Activated naive CD4-positive, alpha-beta T cell treated with anti-CD3 and anti-CD28 coated beads for 36 hours (primary cell): ENCODE measurements around the gene RNF215. TPM values are rescaled to one million over a fixed set of nuclear protein-coding genes. Genes with fewer than 3 reads are reported as not detected.

Source experiments
- CTCF ChIA-PET: fragments of 350-600 bp; sonication (Branson Sonifier 250); formaldehyde crosslinking; loops from one replicate; lab custom pipeline; 2021; ENCODE audit warnings: antibody characterized with exemption; lab: Charles Lee
- DNase-seq: peaks from one replicate; pipeline ENCODE4 v3.0.0-alpha.2; 2020
- H3K27ac Mint-ChIP-seq: one replicate; pipeline ENCODE4 v1.8.0; 2021; ENCODE audit warnings: mild to moderate bottlenecking, mixed read lengths
- H3K27me3 Mint-ChIP-seq: one replicate; pipeline ENCODE4 v1.8.0; 2021; ENCODE audit warnings: low read depth, mixed read lengths
- H3K36me3 Mint-ChIP-seq: one replicate; pipeline ENCODE4 v1.8.0; 2021; ENCODE audit warnings: low read depth, mixed read lengths
- H3K4me1 Mint-ChIP-seq: one replicate; pipeline ENCODE4 v1.8.0; 2021; ENCODE audit warnings: low read depth, mixed read lengths
- H3K4me3 Mint-ChIP-seq: one replicate; pipeline ENCODE4 v1.8.0; 2021; ENCODE audit warnings: mild to moderate bottlenecking, moderate library complexity, mixed read lengths
- H3K9me3 Mint-ChIP-seq: one replicate; pipeline ENCODE4 v1.8.0; 2021; ENCODE audit warnings: mixed read lengths
- intact Hi-C: fragments of 100-400 bp; cut with micrococcal nuclease; formaldehyde crosslinking; loops from one replicate; pipeline ENCODE4 v1.15.1; 2023
- total RNA-seq, 2 experiments: library from RNA; stranded (reverse); gene quantifications; one replicate each; pipeline ENCODE4 v1.2.3, GENCODE V29; 2021

The RNF215 gene
- total RNA-seq, 2 experiments from 2014 or later = 2.8 to 3.9 TPM

GRCh38 chr22:30392661-30393321 lies 5.6 kb upstream of the RNF215 start:
- CTCF ChIA-PET = interaction anchor here (0.7 to 14.3 kb wide), 13 partner anchors 10 to 691 kb away, joined by 3 to 287 read pairs (median 4); partner anchors contain the start of genes CASTOR1, CCDC157, MTFP1 and SF3A1
- Mint-ChIP-seq H3K4me1 (peaks cover 33% of the 10 kb centered on the region), H3K36me3 (no peaks in the 10 kb centered on the region), H3K27ac (no peak overlapping the region), H3K27me3 (no peaks in the 10 kb centered on the region), H3K4me3 (no peak overlapping the region), H3K9me3 (no peaks in the 10 kb centered on the region)
- intact Hi-C loops = no loop called here
- DNase-seq = no peak

DNA sequence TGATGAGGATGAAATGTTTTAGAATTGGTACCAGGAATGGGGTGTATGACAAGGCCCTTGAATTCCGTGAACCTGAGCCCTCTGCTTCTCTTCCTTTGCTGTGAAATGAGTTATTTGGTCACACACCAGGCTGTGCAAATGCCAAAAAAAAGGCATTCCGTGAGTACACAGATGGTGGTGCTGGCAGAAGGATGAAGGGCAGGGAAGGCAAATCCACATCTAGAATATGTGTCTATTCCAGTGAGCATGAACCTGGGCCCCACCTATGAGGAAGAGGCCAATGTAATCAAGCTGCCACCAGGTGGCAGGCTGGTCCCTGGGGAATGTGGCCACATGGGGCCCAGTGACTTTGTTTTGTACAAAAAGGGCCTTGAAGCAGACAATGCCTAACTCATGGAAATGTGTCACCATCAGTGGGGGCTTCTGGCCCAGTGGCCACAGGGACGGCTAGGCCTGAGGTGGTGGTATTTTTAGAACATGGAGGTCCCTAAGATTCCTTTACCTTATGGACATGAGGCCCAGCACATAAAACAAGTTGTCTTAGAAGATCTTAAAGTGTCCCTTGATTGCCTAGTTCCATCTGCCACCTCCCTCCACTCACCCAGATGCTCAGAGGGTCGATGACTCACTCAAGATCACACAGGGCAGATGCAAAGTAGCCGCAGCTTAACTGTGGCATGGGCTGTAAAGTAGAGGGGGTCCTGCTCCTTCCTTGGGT lies 3.9 kb upstream of the RNF215 start:
- no peaks in the 10 kb centered on the region for H3K9me3 Mint-ChIP-seq
- peak; percentile 89 for DNase-seq
- H3K27me3 Mint-ChIP-seq = no peaks in the 10 kb centered on the region
- H3K36me3 Mint-ChIP-seq = no peaks in the 10 kb centered on the region
- CTCF ChIA-PET = interaction anchor here (0.6 to 14.3 kb wide), 26 partner anchors 8 to 210 kb away, joined by 3 to 287 read pairs (median 3); partner anchors contain the start of genes CASTOR1 and MTFP1
- H3K4me1 Mint-ChIP-seq = peaks cover 28% of the 10 kb centered on the region
- H3K4me3 Mint-ChIP-seq = no peak overlapping the region
- intact Hi-C loops = loop anchor here (1.0 to 2.0 kb wide), 3 partner anchors 35 to 212 kb away; no protein-coding TSS in a partner anchor
- H3K27ac Mint-ChIP-seq = peak overlapping the region; percentile 75

GRCh38 chr22:30386608-30386959 lies 627 bp downstream of the RNF215 start:
- no peaks in the 10 kb centered on the region for H3K27me3 Mint-ChIP-seq
- no peak for DNase-seq
- CTCF ChIA-PET = interaction anchor here (0.8 to 14.3 kb wide), 8 partner anchors 61 to 279 kb away, joined by 3 to 287 read pairs (median 4); partner anchors contain the start of gene CASTOR1
- H3K4me3 Mint-ChIP-seq = peak overlapping the region; percentile 74
- H3K36me3 Mint-ChIP-seq = no peaks in the 10 kb centered on the region
- H3K27ac Mint-ChIP-seq = no peak overlapping the region
- intact Hi-C loops = loop anchor here (2.0 kb wide), 2 partner anchors 30 to 278 kb away; partner anchors contain the start of genes CCDC157 and SF3A1
- no peaks in the 10 kb centered on the region for H3K9me3 Mint-ChIP-seq
- peaks cover 10% of the 10 kb centered on the region for H3K4me1 Mint-ChIP-seq

- Mint-ChIP-seq H3K36me3 (no peaks in the 10 kb centered on the region), H3K4me3 (peak overlapping the region; percentile 74)
- intact Hi-C loops = loop anchor here (2.0 kb wide), 2 partner anchors 29 to 277 kb away; partner anchors contain the start of genes CCDC157 and SF3A1
These were observed 1.3 kb downstream of the RNF215 start for GRCh38 chr22:30385942-30386341.

GRCh38 chr22:30383061-30383460 lies 4.2 kb downstream of the RNF215 start:
- DNase-seq = no peak
- Mint-ChIP-seq H3K4me3 (no peak overlapping the region), H3K36me3 (no peaks in the 10 kb centered on the region), H3K27me3 (no peaks in the 10 kb centered on the region), H3K9me3 (no peaks in the 10 kb centered on the region), H3K27ac (no peak overlapping the region), H3K4me1 (peaks cover 5% of the 10 kb centered on the region)
- intact Hi-C loops = no loop called here
- CTCF ChIA-PET = interaction anchor here (1.0 to 14.3 kb wide), 2 partner anchors 9 to 94 kb away, joined by 4 to 287 read pairs; partner anchors contain the start of gene CASTOR1

More at GRCh38 chr22:30385942-30386341, 1.3 kb downstream of the RNF215 start:
- Mint-ChIP-seq H3K9me3 (no peaks in the 10 kb centered on the region), H3K27me3 (no peaks in the 10 kb centered on the region), H3K27ac (no peak overlapping the region), H3K4me1 (peaks cover 5% of the 10 kb centered on the region)
- CTCF ChIA-PET = interaction anchor here (0.5 to 14.3 kb wide), 10 partner anchors 58 to 597 kb away, joined by 3 to 287 read pairs (median 3); partner anchors contain the start of gene CASTOR1
- DNase-seq = no peak

DNA sequence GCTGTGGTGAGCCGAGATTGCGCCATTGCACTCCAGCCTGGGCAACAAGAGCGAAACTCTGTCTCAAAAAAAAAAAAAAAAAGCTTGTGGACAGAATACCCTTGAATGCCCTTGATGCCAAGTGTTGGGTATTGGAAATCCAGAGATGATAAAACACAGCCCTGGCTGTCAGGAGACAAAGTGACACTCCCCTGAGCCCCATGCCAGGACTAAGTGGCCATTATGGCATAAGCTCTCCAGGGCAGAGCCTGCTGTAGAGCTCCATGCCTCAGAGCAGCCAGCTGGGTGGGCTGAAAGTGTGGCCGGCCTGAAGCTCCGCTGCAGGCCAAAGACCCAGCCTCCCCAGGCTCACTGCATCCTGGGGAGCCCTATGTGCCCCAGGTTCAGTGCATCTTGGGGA lies 4.9 kb downstream of the RNF215 start:
- Mint-ChIP-seq H3K27ac (no peak overlapping the region), H3K27me3 (no peaks in the 10 kb centered on the region), H3K4me3 (no peak overlapping the region), H3K4me1 (peaks cover 2% of the 10 kb centered on the region), H3K9me3 (no peaks in the 10 kb centered on the region), H3K36me3 (no peaks in the 10 kb centered on the region)
- intact Hi-C loops = no loop called here
- DNase-seq = no peak
- CTCF ChIA-PET = interaction anchor here (0.9 to 14.3 kb wide), 4 partner anchors 10 to 94 kb away, joined by 3 to 287 read pairs (median 4); partner anchors contain the start of gene CASTOR1

GRCh38 chr22:30381264-30381663 lies 5.9 kb downstream of the RNF215 start:
- H3K27ac Mint-ChIP-seq = no peak overlapping the region
- peaks cover under 1% of the 10 kb centered on the region for H3K4me1 Mint-ChIP-seq
- DNase-seq = peak; percentile 36
- intact Hi-C loops = no loop called here
- H3K9me3 Mint-ChIP-seq = no peaks in the 10 kb centered on the region
- H3K27me3 Mint-ChIP-seq = no peaks in the 10 kb centered on the region
- no peaks in the 10 kb centered on the region for H3K36me3 Mint-ChIP-seq
- CTCF ChIA-PET = interaction anchor here (0.6 to 14.3 kb wide), 8 partner anchors 9 to 957 kb away, joined by 3 to 287 read pairs (median 4); partner anchors contain the start of gene CASTOR1
- no peak overlapping the region for H3K4me3 Mint-ChIP-seq

GRCh38 chr22:30380011-30380410 lies 7.2 kb downstream of the RNF215 start:
- CTCF ChIA-PET = interaction anchor here (0.8 to 14.3 kb wide), 2 partner anchors 91 to 117 kb away, joined by 3 to 287 read pairs; partner anchors contain the start of gene CASTOR1
- intact Hi-C loops = no loop called here
- Mint-ChIP-seq H3K4me1 (no peaks in the 10 kb centered on the region), H3K27me3 (no peaks in the 10 kb centered on the region), H3K4me3 (no peak overlapping the region), H3K27ac (no peak overlapping the region), H3K9me3 (no peaks in the 10 kb centered on the region), H3K36me3 (no peaks in the 10 kb centered on the region)
- no peak for DNase-seq

GRCh38 chr22:30375312-30375849 lies 11.8 kb downstream of the RNF215 start:
- intact Hi-C loops = no loop called here
- Mint-ChIP-seq H3K27me3 (no peaks in the 10 kb centered on the region), H3K9me3 (no peaks in the 10 kb centered on the region), H3K27ac (no peak overlapping the region), H3K4me1 (no peaks in the 10 kb centered on the region), H3K36me3 (no peaks in the 10 kb centered on the region), H3K4me3 (no peak overlapping the region)
- no peak for DNase-seq
- CTCF ChIA-PET = interaction anchor here (0.5 to 1.6 kb wide), 3 partner anchors 11 to 714 kb away, joined by 3 to 4 read pairs (median 3); no protein-coding TSS in a partner anchor

- H3K27ac Mint-ChIP-seq = no peak overlapping the region
- no peaks in the 10 kb centered on the region for H3K4me1 Mint-ChIP-seq
- CTCF ChIA-PET = interaction anchor here (0.6 to 1.6 kb wide), 2 partner anchors 15 to 17 kb away, joined by 3 read pairs; no protein-coding TSS in a partner anchor
- H3K9me3 Mint-ChIP-seq = no peaks in the 10 kb centered on the region
- intact Hi-C loops = no loop called here
- H3K4me3 Mint-ChIP-seq = no peak overlapping the region
- H3K27me3 Mint-ChIP-seq = no peaks in the 10 kb centered on the region
- no peak for DNase-seq
- no peaks in the 10 kb centered on the region for H3K36me3 Mint-ChIP-seq
These were observed 13.6 kb downstream of the RNF215 start for GRCh38 chr22:30373331-30374325.

GRCh38 chr22:30372915-30373314 lies 14.3 kb downstream of the RNF215 start:
- Mint-ChIP-seq H3K4me1 (no peaks in the 10 kb centered on the region), H3K4me3 (no peak overlapping the region), H3K27ac (no peak overlapping the region), H3K9me3 (no peaks in the 10 kb centered on the region), H3K27me3 (no peaks in the 10 kb centered on the region), H3K36me3 (no peaks in the 10 kb centered on the region)
- CTCF ChIA-PET = no interaction called here
- no peak for DNase-seq
- intact Hi-C loops = no loop called here
